Measurements from ENCODE around the gene ELOVL3. TPM values are rescaled to one million over a fixed set of nuclear protein-coding genes. Genes with fewer than 3 reads are reported as not detected.

The ELOVL3 gene
- total RNA-seq, 2 experiments from 2014 or later = 0.48 TPM; not detected in 1

DNA sequence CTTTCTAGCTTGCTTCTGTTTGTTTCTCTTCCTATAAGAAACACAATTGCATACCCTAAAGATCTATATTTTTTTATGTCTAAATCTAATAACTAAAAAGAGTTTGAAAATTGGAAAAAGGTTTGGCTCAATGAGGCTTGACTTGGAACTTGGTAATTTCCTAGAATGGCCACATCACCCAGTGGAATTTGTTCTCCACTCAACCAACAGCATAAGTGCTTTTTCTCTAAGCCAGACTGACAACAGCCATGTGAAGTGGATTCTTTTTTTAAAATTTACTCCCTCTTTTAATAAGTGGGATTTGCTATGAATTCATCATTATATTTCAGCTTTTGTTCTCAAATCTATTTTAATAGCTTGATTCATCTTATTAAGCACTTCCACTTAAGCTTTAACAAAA lies 53.0 kb downstream of the ELOVL3 start:
- peaks cover 18% of the 10 kb centered on the region for H3K36me3 ChIP-seq (ENCODE audit: insufficient read depth, low read length)
- 0 out of 2 replicates have a peak, but pooled peaks cover 5% of the 10 kb centered on the region for H4K20me1 ChIP-seq (ENCODE audit: insufficient read depth, low read length)
- H3K4me3 ChIP-seq (ENCODE audit: low read depth, low read length, poor library complexity, severe bottlenecking) = no peak overlapping the region
- no peak overlapping the region for H3K4me2 ChIP-seq (ENCODE audit: low read length)
- no peak overlapping the region for H2AFZ ChIP-seq (ENCODE audit: low read length)
- no peaks in the 10 kb centered on the region for H3K9me2 ChIP-seq (ENCODE audit: insufficient read depth, low read length)
- ChIA-PET CTCF (ENCODE audit: unreplicated experiment) (no interaction called here), POLR2A (interaction anchor here (0.9 to 1.3 kb wide), 3 partner anchors 15 to 38 kb away, joined by 3 to 4 read pairs (median 3); partner anchors contain the start of gene PITX3)
- TF ChIP-seq, protein P1, sequence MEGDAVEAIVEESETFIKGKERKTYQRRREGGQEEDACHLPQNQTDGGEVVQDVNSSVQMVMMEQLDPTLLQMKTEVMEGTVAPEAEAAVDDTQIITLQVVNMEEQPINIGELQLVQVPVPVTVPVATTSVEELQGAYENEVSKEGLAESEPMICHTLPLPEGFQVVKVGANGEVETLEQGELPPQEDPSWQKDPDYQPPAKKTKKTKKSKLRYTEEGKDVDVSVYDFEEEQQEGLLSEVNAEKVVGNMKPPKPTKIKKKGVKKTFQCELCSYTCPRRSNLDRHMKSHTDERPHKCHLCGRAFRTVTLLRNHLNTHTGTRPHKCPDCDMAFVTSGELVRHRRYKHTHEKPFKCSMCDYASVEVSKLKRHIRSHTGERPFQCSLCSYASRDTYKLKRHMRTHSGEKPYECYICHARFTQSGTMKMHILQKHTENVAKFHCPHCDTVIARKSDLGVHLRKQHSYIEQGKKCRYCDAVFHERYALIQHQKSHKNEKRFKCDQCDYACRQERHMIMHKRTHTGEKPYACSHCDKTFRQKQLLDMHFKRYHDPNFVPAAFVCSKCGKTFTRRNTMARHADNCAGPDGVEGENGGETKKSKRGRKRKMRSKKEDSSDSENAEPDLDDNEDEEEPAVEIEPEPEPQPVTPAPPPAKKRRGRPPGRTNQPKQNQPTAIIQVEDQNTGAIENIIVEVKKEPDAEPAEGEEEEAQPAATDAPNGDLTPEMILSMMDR (conservative IDR thresholded peaks at IDR 0.05; ENCODE audit: low read length) = no peak
- no peak for TF ChIP-seq EZH2phosphoT487 (IDR thresholded peaks at IDR 0.05; ENCODE audit: borderline replicate concordance, low read depth, low read length)
- BruUV-seq (replicated peaks) = no TSS peak
- H3K4me1 ChIP-seq (ENCODE audit: insufficient read depth, low read length, poor library complexity, severe bottlenecking) = peaks cover 14% of the 10 kb centered on the region
- H3K79me2 ChIP-seq (ENCODE audit: insufficient read depth, low read depth, low read length) = peaks cover 7% of the 10 kb centered on the region; the same call in 1 of the 2 replicates
- intact Hi-C loops (cut with micrococcal nuclease; ENCODE audit: unreplicated experiment) = no loop called here
- H3K9me3 ChIP-seq (ENCODE audit: low read length) = no peaks in the 10 kb centered on the region
- no peak overlapping the region for H3K27ac ChIP-seq (ENCODE audit: low read depth, low read length, poor library complexity, severe bottlenecking)
- no peak for DNase-seq (ENCODE audit: low spot score)

Other genes starting within 250 kb of the ELOVL3 start
- 5.7 and 7.9 TPM in 2 replicates for gene ARMH3, start 170.1 kb upstream of the ELOVL3 start, total RNA-seq (2014; rRNA removed; shearing (Covaris generic))
- gene ARMH3, start 170.1 kb upstream of the ELOVL3 start, total RNA-seq (2022) = 19.3 and 24.3 TPM in 2 replicates
- 23.8 and 28.2 TPM in 2 replicates for gene HPS6, start 160.9 kb upstream of the ELOVL3 start, total RNA-seq (2014; rRNA removed; shearing (Covaris generic))
- 19.2 and 21.7 TPM in 2 replicates for gene HPS6, start 160.9 kb upstream of the ELOVL3 start, total RNA-seq (2022)
- 50.8 and 58.6 TPM in 2 replicates for gene LDB1, start 105.9 kb upstream of the ELOVL3 start, total RNA-seq (2014; rRNA removed; shearing (Covaris generic))
- 60.9 and 64.8 TPM in 2 replicates for gene LDB1, start 105.9 kb upstream of the ELOVL3 start, total RNA-seq (2022)
- 29.8 and 47.1 TPM in 2 replicates for gene PPRC1, start 93.3 kb upstream of the ELOVL3 start, total RNA-seq (2014; rRNA removed; shearing (Covaris generic))
- gene PPRC1, start 93.3 kb upstream of the ELOVL3 start, total RNA-seq (2022) = 70.0 and 77.2 TPM in 2 replicates
- 93.5 and 120 TPM in 2 replicates for gene NOLC1, start 73.9 kb upstream of the ELOVL3 start, total RNA-seq (2014; rRNA removed; shearing (Covaris generic))
- 131 and 152 TPM in 2 replicates for gene NOLC1, start 73.9 kb upstream of the ELOVL3 start, total RNA-seq (2022)
- gene PITX3, start 15.2 kb downstream of the ELOVL3 start, total RNA-seq (2014; rRNA removed; shearing (Covaris generic)) = not detected in 2 replicates
- gene PITX3, start 15.2 kb downstream of the ELOVL3 start, total RNA-seq (2022) = not detected in 2 replicates
- gene GBF1, start 19.2 kb downstream of the ELOVL3 start, total RNA-seq (2014; rRNA removed; shearing (Covaris generic)) = 13.8 and 17.8 TPM in 2 replicates
- 33.4 and 36.9 TPM in 2 replicates for gene GBF1, start 19.2 kb downstream of the ELOVL3 start, total RNA-seq (2022)
- 47.1 and 53.3 TPM in 2 replicates for gene NFKB2, start 169.4 kb downstream of the ELOVL3 start, total RNA-seq (2014; rRNA removed; shearing (Covaris generic))
- 67.3 and 75.2 TPM in 2 replicates for gene NFKB2, start 169.4 kb downstream of the ELOVL3 start, total RNA-seq (2022)
- gene PSD, start 192.5 kb downstream of the ELOVL3 start, total RNA-seq (2014; rRNA removed; shearing (Covaris generic)) = 2.0 and 2.2 TPM in 2 replicates
- 10.2 and 10.9 TPM in 2 replicates for gene PSD, start 192.5 kb downstream of the ELOVL3 start, total RNA-seq (2022)
- gene FBXL15, start 194.5 kb downstream of the ELOVL3 start, total RNA-seq (2014; rRNA removed; shearing (Covaris generic)) = 13.3 and 20.9 TPM in 2 replicates
- gene FBXL15, start 194.5 kb downstream of the ELOVL3 start, total RNA-seq (2022) = 13.4 and 18.2 TPM in 2 replicates
- 48.9 and 61.0 TPM in 2 replicates for gene CUEDC2, start 206.3 kb downstream of the ELOVL3 start, total RNA-seq (2014; rRNA removed; shearing (Covaris generic))
- 71.6 and 73.3 TPM in 2 replicates for gene CUEDC2, start 206.3 kb downstream of the ELOVL3 start, total RNA-seq (2022)
- 0.67 and 3.3 TPM in 2 replicates for gene C10orf95, start 225.2 kb downstream of the ELOVL3 start, total RNA-seq (2014; rRNA removed; shearing (Covaris generic))
- gene C10orf95, start 225.2 kb downstream of the ELOVL3 start, total RNA-seq (2022) = 0.50 and 0.67 TPM in 2 replicates

All from OCI-LY7 (cell line).